ENCODE data around the gene ZSCAN26. TPM values are rescaled to one million over a fixed set of nuclear protein-coding genes. Genes with fewer than 3 reads are reported as not detected.

The ZSCAN26 gene
- total and polyA plus RNA-seq, 7 donors, result 4.2 to 12.9 (median 7.4) TPM

DNA sequence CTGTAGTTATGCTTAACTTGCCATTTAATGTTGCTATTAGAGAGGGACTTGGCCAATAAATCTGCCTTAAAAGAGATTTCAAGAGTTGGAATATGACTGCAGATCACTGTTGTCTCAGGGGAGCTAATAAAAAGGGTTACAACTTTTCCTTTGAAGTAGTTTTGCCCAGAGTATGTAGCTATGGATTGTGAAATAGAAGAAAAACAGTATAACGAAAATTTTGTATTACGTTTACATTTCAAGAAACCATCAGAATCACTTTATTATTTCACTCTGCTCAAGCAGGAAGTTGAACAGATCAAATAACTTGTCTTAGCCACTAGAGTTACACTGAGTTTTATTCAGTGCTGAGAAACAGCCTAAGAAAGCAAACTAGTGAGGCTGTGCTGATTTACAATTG is 3.0 kb upstream of the ZSCAN26 start:
- H3K9me3 ChIP-seq, result peaks cover 14% of the 10 kb centered on the region
- ATAC-seq, result no peak
- H3K4me3 ChIP-seq, result no peak overlapping the region
- intact Hi-C loops (cut with DNase I), result loop anchor here in 1 of 2 donors (5.0 kb wide), 1 partner anchor 83 kb away; the partner anchor contains the start of gene ZKSCAN3
- no peak for DNase-seq
- 46 to 60% (median 57%) methylated on average over 2 of the region's 2 CpGs for WGBS, 3 donors
- H3K27ac ChIP-seq, result no peak overlapping the region
- H3K27me3 ChIP-seq (ENCODE audit: insufficient read depth in 3 of 3, low read length in 2 of 3), result no peaks in the 10 kb centered on the region
- H3K4me1 ChIP-seq, result peaks cover 26% of the 10 kb centered on the region
- H3K36me3 ChIP-seq (ENCODE audit: insufficient read depth in 1 of 2, low read depth in 1 of 2), result peaks cover 0 to 2% of the 10 kb centered on the region in 2 donors
- TF ChIP-seq, protein P1, sequence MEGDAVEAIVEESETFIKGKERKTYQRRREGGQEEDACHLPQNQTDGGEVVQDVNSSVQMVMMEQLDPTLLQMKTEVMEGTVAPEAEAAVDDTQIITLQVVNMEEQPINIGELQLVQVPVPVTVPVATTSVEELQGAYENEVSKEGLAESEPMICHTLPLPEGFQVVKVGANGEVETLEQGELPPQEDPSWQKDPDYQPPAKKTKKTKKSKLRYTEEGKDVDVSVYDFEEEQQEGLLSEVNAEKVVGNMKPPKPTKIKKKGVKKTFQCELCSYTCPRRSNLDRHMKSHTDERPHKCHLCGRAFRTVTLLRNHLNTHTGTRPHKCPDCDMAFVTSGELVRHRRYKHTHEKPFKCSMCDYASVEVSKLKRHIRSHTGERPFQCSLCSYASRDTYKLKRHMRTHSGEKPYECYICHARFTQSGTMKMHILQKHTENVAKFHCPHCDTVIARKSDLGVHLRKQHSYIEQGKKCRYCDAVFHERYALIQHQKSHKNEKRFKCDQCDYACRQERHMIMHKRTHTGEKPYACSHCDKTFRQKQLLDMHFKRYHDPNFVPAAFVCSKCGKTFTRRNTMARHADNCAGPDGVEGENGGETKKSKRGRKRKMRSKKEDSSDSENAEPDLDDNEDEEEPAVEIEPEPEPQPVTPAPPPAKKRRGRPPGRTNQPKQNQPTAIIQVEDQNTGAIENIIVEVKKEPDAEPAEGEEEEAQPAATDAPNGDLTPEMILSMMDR (IDR thresholded peaks at IDR 0.05), result no peak

- Histone ChIP-seq H3K9me3 (peaks cover 7% of the 10 kb centered on the region), H3K27ac (no peak overlapping the region), H3K27me3 (ENCODE audit: insufficient read depth in 3 of 3, low read length in 2 of 3) (no peaks in the 10 kb centered on the region), H3K4me1 (peaks cover 27% of the 10 kb centered on the region), H3K4me3 (no peak overlapping the region), H3K36me3 (ENCODE audit: insufficient read depth in 1 of 2, low read depth in 1 of 2) (peaks cover 0 to 2% of the 10 kb centered on the region in 2 donors)
- intact Hi-C loops (cut with DNase I), result loop anchor here (5.0 kb wide), 3 partner anchors 82 to 128 kb away; partner anchors contain the start of gene ZKSCAN3 (in 1 of the 2)
- no peak for ATAC-seq
- 66 to 70% (median 69%) methylated on average over 4 of the region's 4 CpGs for WGBS, 3 donors
- no peak for DNase-seq
- TF ChIP-seq, protein P1 (IDR thresholded peaks at IDR 0.05), result no peak
Observed at GRCh38 chr6:28264834-28265401, 2.0 kb upstream of the ZSCAN26 start.

- 8 to 14% (median 12%) methylated on average over 5 of the region's 5 CpGs for WGBS, 3 donors
- intact Hi-C loops (cut with DNase I), result loop anchor here (2.0 to 5.0 kb wide), 3 partner anchors 14 to 129 kb away; partner anchors contain the start of gene ZKSCAN4 (in 1 of the 2)
- TF ChIP-seq, protein P1 (IDR thresholded peaks at IDR 0.05), result no peak
Observed at GRCh38 chr6:28266563-28266961, 381 bp upstream of the ZSCAN26 start.

DNA sequence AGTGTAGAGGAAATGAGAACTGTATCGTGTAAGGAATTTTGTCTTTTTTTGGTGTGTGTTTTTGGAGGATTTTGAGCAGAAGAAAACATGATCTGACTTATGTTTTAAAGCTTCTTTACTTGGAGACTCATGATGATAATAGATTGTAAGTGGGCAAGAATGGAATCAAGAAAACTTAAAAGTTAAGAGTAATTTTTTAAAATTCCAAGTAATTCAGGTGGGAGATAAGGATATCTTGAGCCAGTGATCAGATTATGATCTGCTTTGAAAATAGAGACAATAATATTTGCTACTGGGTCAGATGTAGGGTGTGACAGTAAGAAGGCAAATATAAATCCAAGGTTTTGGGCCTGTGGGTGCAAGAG is 734 bp downstream of the ZSCAN26 start:
- Histone ChIP-seq H3K27ac (peak overlapping the region; percentile 78), H3K9me3 (no peaks in the 10 kb centered on the region), H3K36me3 (ENCODE audit: insufficient read depth in 1 of 2, low read depth in 1 of 2) (peaks cover 0 to 18% of the 10 kb centered on the region in 2 donors), H3K4me1 (peaks cover 27% of the 10 kb centered on the region), H3K27me3 (ENCODE audit: insufficient read depth in 3 of 3, low read length in 2 of 3) (no peaks in the 10 kb centered on the region), H3K4me3 (peak overlapping the region; percentile 77)
- no peak for ATAC-seq
- TF ChIP-seq, protein P1 (IDR thresholded peaks at IDR 0.05), result no peak
- 0 to 5% (median 2%) methylated on average over 1 of the region's 1 CpG for WGBS, 3 donors
- intact Hi-C loops (cut with DNase I), result loop anchor here (2.0 to 5.0 kb wide), 3 partner anchors 15 to 130 kb away; partner anchors contain the start of gene ZKSCAN4 (in 1 of the 2)
- no peak for DNase-seq

More at GRCh38 chr6:28266563-28266961, 381 bp upstream of the ZSCAN26 start:
- no peaks in the 10 kb centered on the region for H3K9me3 ChIP-seq
- peaks cover 2 to 7% of the 10 kb centered on the region in 2 donors for H3K36me3 ChIP-seq (ENCODE audit: insufficient read depth in 1 of 2, low read depth in 1 of 2)
- no peak for DNase-seq
- peak overlapping the region; percentile 77 for H3K4me3 ChIP-seq
- ATAC-seq, result no peak
- peak overlapping the region; percentile 78 for H3K27ac ChIP-seq
- no peaks in the 10 kb centered on the region for H3K27me3 ChIP-seq (ENCODE audit: insufficient read depth in 3 of 3, low read length in 2 of 3)
- peaks cover 27% of the 10 kb centered on the region for H3K4me1 ChIP-seq
